ENCODE measurements around the gene GFM1. TPM values are rescaled to one million over a fixed set of nuclear protein-coding genes. Genes with fewer than 3 reads are reported as not detected.

The GFM1 gene
- total RNA-seq, 1 donor from 2014 or later: 93.6 TPM

- no peak for DNase-seq (ENCODE audit: low read depth in 2 of 2)
These were observed 79.7 kb downstream of the GFM1 start for GRCh38 chr3:158723991-158724390.

DNA sequence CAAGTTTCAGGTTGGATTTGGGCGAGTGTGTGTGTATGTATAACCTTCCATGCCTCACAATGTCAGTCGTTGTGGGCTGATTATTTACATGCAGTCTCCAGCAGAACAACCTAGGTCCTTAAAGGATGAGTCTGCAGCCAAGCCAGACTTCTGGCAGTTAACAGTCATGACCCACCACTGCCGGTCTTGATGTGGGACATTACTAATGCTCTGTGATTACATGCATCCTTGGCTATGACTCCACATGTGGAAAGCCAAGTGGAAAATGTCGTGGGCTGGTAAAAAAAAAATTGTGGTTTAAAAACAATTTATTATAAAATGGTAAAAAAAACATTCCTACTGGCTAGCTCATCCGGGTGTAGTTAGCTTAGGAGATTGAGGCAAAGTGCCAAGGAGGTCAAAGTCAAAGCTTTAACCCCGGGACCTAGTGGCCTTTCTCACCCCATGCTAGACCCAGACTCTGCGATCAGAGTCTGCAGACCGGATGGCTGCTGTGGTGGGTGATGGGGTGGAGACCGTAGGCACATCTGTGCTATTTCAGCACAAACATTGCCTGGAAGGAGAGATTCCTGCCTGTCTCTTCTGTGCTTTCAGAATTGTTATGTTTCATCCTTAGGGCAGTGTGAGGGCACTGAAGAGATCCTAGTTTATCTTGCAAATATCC is 81.2 kb downstream of the GFM1 start:
- peak; percentile 92 to 93 for DNase-seq (ENCODE audit: low read depth in 2 of 2)

DNA sequence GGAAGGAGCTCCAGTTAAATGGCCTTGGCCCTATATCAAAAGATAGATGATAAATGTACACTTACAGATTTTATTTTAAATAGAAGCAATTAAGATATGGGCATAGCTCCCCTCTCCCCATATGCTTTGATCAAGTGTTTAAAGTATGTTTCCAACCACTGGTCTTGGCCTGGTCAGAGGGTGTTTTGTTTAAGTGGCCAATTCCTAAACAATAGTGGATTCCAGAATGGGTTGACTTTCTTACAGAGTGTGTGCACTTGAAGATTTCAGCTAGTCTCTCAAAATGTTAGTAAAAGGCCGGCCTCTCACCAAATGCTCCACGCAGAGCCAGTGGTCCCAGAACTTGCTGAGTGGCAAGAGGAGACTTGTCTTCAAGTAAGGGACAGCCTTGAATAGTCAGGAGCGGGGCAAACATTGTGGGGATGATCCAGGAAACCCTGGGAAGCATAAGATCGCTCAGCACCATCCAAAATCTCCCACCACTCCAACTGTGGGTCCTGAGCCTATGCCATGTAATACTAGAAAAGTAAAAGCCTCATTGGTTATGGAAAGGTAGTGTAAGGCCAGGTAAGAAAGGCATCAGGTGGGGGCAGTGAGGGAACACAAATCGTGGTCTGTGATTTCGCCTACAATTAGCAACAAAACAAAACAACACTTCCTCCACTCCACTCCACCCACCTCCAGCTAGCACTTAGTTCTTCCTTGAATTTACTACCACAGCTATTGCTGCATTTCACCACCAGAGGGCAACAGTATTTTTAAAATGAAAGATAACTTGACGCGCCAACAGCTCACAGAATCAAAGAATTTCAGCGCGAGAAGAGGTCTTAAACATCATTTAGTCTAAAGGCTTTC is 83.1 kb downstream of the GFM1 start:
- DNase-seq (ENCODE audit: low read depth in 2 of 2): peak; percentile 52 to 74

DNA sequence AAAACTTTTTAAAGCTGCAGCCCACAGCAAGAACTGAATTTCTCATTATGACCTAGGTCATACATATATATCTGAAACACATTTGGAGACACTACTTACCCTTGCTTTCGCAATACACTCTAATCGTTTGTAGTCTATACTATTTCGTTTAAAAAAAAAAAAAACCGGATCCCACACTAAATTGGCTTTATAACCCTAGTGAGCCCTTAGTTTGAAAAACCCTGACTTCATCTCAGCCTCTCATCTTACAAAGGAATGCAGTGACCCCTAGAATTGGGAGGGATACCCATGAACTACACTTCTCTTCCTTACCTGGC is 83.7 kb downstream of the GFM1 start:
- no peak for DNase-seq (ENCODE audit: low read depth in 2 of 2)

DNA sequence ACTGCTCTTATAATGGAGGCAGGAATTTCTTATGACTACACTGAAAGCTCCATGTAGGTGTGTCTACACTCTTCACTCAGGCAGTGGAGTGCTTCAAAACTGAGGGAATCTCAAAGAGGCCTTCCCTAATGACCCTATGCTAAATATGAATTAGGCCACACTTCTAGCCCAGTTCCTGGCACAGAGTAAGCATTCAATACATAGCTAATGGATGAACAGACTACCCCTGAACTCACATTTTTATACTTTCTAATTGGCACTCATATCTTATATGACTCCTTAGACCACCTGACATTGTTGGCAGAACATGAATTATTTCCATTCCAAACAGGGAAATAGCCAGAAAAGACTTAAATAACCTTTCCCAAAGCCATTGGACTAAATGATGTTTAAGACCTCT is 84.5 kb downstream of the GFM1 start:
- DNase-seq (ENCODE audit: low read depth in 2 of 2): no peak

- DNase-seq (ENCODE audit: low read depth in 2 of 2): no peak
These were observed 87.2 kb downstream of the GFM1 start for GRCh38 chr3:158731486-158731885.

DNA sequence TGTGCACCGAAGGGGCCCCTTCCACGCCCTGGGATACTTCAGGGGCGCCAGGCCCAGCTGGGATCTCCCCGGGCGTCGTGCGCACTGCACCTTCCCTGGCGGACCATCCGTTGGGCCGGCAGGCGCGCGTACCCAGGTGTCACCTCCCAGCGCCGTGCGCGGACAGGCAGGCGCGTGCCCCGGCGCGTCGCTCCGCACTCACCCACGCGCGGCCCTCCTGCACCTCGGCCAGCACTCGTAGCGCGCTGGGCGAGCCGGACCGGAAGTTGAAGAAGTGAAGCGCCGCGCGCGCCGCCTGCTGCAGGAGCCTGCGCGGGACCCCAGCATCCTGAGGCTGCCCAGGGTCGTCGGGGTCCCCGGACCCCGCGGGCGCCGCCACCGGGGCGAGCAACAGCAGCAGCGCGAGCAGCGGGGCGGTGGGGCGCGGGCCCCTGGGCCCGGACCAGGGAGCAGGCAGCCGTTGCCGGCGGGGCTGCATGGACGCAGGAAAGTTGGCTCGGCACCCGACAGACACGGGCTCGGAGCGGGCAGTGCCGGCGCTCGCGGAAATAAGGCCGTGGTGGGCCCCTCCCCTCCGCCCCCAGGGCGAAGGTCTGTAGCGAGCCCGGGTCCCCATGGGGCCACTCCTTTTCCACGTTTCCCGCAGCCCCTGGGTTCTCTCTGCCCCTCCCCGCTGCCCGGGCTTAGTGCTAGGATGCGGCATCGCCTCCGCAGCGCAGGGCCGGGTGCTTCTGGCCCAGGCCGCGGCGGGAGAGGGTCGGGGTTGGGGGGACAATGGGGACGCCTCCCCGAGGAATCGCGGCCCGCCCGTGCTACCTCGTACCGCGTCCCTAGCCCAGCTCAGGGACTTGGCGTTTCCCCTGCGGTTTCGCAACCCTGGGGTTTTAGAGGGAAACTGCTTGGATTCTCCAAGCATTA is 87.9 kb downstream of the GFM1 start, which contains the start of gene RARRES1:
Gene RARRES1, minus strand, starts transcription at position 520 of the 918 bp plus-strand sequence. Its CDS starts 42 bp downstream, at position 478.
- peak in 1 of 2 donors; percentile 68 for DNase-seq (ENCODE audit: low read depth in 2 of 2)

DNA sequence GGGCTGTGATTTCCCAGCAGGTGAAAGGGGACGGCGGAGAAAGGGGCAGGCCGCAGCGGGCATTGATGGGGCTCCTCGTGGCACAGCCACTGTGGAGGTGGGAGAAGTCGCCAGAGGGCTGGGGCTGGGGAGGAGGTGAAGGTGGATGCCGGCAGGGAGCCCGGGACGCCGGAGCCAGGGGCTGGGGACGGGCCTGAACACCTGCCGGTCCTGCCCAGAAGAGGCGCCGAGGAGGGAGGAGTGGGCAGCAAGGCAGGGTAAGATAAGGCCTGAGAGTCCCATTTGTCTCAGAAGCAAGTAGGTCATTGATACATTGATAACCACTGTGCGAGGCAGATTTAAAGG is 88.5 kb downstream of the GFM1 start:
- no peak for DNase-seq (ENCODE audit: low read depth in 2 of 2)

DNA sequence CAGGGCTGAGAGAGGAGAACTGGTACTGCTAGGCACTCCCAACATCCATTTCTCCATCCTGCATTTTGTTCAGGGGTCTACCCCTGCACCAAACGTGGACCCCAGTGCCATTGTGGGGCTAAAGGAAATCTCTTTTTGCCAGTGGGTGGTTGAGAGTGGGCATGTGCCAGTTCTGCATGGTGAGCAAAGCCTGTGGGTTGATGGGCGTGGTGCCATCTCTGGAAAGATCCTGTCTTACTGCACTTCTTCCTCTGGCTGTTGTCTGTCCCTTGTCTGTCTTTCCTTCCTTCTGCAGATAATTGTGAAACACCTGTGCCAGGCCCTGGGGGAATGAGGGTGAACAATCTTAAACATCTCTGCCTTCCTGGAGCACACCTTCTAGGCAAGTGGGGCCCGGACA is 89.3 kb downstream of the GFM1 start:
- no peak for DNase-seq (ENCODE audit: low read depth in 2 of 2)

DNA sequence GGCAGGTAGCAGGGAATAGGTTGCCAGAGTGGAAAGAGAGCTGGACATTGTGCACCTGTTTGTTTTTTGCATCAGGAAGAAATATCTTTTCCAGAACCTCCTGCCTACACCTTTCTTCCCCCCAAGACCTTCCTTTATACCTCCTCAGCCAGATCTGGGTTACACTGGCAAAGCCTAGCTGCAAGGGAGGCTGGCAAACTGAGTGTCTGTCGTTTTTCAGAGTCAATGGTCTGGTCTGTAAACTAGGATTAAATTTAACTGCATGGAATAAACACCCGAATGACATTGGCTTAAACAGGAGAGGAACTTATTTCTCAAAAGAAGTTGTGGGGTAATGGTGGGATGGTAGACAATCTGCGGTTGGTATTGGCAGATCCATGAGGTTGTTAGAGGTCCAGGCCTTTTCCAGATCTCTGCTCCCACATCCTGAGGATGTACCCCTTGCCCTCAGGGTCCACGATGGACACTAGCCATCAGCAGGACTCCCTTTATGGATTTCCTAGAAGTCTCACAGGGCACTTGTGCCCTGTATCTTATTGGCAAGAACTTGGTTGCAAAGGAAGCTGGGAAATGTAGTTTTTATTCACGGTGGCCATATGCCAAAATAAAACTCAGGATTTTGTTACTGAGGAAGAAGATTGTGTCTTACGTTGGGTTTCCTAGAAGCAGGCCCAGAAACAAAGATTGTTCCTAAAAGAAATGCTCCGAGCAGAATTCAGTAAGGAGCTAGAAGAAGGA is 91.1 kb downstream of the GFM1 start:
- DNase-seq (ENCODE audit: low read depth in 2 of 2): no peak

GRCh38 chr3:158737410-158737809 is 93.1 kb downstream of the GFM1 start:
- DNase-seq (ENCODE audit: low read depth in 2 of 2): no peak

DNA sequence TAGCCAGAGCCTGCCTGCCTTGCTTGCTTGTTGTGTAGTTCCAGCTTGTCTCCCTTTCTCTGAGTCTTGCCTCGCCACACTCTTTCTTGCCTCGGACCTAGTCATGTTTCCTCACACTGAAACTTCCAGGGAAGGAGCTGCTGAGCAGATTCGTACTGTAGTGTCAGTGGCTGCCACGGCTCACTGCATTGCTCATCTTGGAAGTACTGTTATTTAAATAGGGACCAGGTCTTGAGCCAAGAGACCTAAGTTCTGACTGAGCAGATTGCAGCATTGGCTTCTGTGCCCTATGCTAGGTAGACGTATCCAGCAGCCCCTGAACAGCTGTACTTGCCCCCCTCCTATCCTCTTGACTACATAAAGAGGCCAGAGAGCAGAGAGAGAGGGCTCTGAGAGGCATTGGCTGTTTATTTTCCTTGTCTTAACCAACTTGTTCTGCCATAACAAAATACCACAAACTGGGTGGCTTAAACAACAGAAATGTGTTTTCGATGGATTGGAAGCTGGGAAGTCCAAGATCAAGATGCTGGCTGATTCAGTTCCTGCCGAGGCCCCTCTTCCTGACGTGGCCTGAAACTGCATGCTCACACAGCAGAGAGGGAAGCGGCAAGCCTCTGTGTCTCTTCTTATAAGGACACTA is 93.8 kb downstream of the GFM1 start:
- DNase-seq (ENCODE audit: low read depth in 2 of 2): no peak

GRCh38 chr3:158738653-158739052 is 94.3 kb downstream of the GFM1 start:
- DNase-seq (ENCODE audit: low read depth in 2 of 2): no peak

GRCh38 chr3:158739078-158739477 is 94.8 kb downstream of the GFM1 start:
- DNase-seq (ENCODE audit: low read depth in 2 of 2): no peak

GRCh38 chr3:158739661-158740060 is 95.3 kb downstream of the GFM1 start:
- no peak for DNase-seq (ENCODE audit: low read depth in 2 of 2)

Other genes starting within 250 kb of the GFM1 start
- gene MLF1, start 73.3 kb upstream of the GFM1 start, total RNA-seq: 4.6 and 5.2 TPM in 2 replicates
- gene LXN, start 28.1 kb downstream of the GFM1 start, total RNA-seq: 23.1 and 26.3 TPM in 2 replicates
- 1.7 and 3.4 TPM in 2 replicates for gene RARRES1, start 87.9 kb downstream of the GFM1 start, total RNA-seq
- 59.2 and 66.9 TPM in 2 replicates for gene MFSD1, start 157.5 kb downstream of the GFM1 start, total RNA-seq